Testis (tissue), 2 donors: ENCODE measurements around the gene SRL.

Source experiments
- POLR2A ChIP-seq: fragments of 450-650 bp; IDR thresholded peaks from one replicate; pipeline ENCODE4 v1.6.1; 2017; ENCODE audit warnings: antibody characterized with exemption, mild to moderate bottlenecking, moderate library complexity
- TF ChIP-seq, protein P1 (sequence below), 3 experiments: fragments of 450-650 bp in 2 of 3; fragments of 200-600 bp in 1 of 3; sonication (generic) in 1 of 3; IDR thresholded peaks; one replicate each; pipeline ENCODE4 v1.5.1; 2016 to 2019; ENCODE audit warnings: antibody characterized with exemption in 3 of 3, mild to moderate bottlenecking in 2 of 3, moderate library complexity in 1 of 3

GRCh38 chr16:4212934-4213296, 29.0 kb downstream of the SRL start:
- TF ChIP-seq, protein P1, sequence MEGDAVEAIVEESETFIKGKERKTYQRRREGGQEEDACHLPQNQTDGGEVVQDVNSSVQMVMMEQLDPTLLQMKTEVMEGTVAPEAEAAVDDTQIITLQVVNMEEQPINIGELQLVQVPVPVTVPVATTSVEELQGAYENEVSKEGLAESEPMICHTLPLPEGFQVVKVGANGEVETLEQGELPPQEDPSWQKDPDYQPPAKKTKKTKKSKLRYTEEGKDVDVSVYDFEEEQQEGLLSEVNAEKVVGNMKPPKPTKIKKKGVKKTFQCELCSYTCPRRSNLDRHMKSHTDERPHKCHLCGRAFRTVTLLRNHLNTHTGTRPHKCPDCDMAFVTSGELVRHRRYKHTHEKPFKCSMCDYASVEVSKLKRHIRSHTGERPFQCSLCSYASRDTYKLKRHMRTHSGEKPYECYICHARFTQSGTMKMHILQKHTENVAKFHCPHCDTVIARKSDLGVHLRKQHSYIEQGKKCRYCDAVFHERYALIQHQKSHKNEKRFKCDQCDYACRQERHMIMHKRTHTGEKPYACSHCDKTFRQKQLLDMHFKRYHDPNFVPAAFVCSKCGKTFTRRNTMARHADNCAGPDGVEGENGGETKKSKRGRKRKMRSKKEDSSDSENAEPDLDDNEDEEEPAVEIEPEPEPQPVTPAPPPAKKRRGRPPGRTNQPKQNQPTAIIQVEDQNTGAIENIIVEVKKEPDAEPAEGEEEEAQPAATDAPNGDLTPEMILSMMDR (IDR thresholded peaks at IDR 0.05), result no peak
- no peak for TF ChIP-seq POLR2A
